A673 (cell line): ENCODE results near the gene AHCY.

Source experiments
- CTCF ChIP-seq: fragments of 300-800, 200-600 bp; sonication (generic); conservative IDR thresholded peaks from 2 replicates; pipeline ENCODE4 v1.5.1; 2017; ENCODE audit warnings: low read depth, mild to moderate bottlenecking, antibody characterized with exemption, low read length, moderate library complexity, mixed read lengths
- EZH2 ChIP-seq: fragments of 200-600 bp; sonication (generic); IDR thresholded peaks from 2 replicates; pipeline ENCODE4 v1.6.1; 2017; ENCODE audit warnings: borderline replicate concordance, low read depth, mild to moderate bottlenecking, mixed read lengths, antibody characterized with exemption, low read length; ENCODE audit not compliant: poor library complexity, severe bottlenecking

- TF ChIP-seq EZH2: no peak
- no peak for TF ChIP-seq CTCF
Observed at GRCh38 chr20:34350095-34350494, 46.9 kb upstream of the AHCY start.
